Measurements from ENCODE around the gene IQSEC1. TPM values are rescaled to one million over a fixed set of nuclear protein-coding genes. Genes with fewer than 3 reads are reported as not detected.

The IQSEC1 gene
- total and polyA plus RNA-seq, 10 of the 15 experiments (the other 5 are each of a cell fraction or from before 2014, with no cell fraction given) = 0.92 to 55.2 (median 8.5) TPM

DNA sequence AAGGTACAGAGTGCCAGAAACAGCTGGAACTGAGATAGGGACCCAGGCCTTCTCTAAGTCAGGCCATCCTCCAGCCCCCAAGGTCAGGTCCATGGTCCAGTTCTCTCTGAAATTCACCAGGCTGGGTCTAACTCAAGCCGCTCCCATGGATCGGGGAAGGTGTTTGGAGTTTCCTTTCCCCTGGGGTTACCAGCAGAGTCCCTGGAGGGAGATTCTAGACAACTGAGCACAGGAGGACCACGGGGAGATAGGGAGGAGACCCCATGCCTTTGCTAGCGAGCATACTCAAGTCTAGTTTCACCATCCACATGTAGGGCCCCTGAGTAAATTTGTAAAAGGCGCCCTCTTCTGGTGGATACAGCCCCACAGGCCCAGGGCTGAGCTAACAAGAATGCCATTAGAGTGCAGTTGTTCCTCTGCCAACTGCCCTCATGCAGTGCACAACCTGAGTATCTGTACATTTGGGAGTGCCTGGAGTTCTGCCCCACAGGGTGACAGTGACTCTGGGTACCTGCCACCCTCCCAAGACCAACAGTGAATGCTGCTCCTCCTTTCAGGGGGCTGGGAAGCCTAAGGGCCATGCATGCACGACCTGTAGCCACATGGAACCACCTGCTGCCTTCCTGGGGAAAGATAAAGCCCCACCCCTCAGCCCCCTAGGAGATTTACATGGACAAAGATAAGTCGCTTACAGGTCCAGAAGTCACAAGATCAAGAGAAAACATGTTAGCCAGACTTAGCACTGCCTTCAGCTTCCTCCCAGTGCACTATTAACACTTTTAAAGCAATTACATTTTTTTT, 89.0 kb downstream of the IQSEC1 start (continued):
- no peak for TF ChIP-seq MLLT1 (IDR thresholded peaks at IDR 0.05)
- TF ChIP-seq PAX5 (IDR thresholded peaks at IDR 0.05; ENCODE audit: borderline replicate concordance, low read depth, low read length) = no peak
- no peak for TF ChIP-seq CREB1 (IDR thresholded peaks at IDR 0.05; ENCODE audit: low read depth)
- no peak for TF ChIP-seq SUZ12 (IDR thresholded peaks at IDR 0.05; ENCODE audit: unreplicated experiment)

DNA sequence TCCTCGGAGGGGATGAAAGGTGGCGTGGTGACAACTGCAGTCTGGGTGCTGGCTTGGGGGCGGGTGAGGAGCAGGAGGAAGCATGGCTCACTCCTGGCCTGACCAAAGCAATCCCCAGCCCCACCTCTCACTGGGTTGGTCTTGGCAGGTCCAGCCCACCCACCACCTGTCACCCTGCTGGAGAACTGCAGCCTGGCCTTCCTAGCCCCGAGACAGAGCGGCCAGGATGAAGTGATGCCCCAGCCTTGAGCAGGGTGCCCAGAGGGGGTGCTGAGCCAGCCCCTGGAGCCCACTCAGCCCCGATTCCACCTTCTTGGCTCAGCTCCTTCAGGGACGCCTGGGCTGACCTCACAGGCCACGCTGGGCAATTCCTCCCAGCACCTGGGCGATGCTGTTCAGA, 89.9 kb downstream of the IQSEC1 start:
- RAD21 ChIA-PET (ENCODE audit: unreplicated experiment) = interaction anchor here (0.5 to 1.8 kb wide), 7 partner anchors 10 to 97 kb away, joined by 3 to 7 read pairs (median 4); no protein-coding TSS in a partner anchor
- TF ChIP-seq ZBED1 (IDR thresholded peaks at IDR 0.05; ENCODE audit: borderline replicate concordance) = no peak
- TF ChIP-seq MAX (IDR thresholded peaks at IDR 0.05; ENCODE audit: low read depth, low read length) = no peak
- TF ChIP-seq TARDBP (IDR thresholded peaks at IDR 0.05; ENCODE audit: borderline replicate concordance) = no peak
- TF ChIP-seq E2F8 (IDR thresholded peaks at IDR 0.05; ENCODE audit: low read depth, partially characterized antibody) = no peak
- TF ChIP-seq SMC3 (IDR thresholded peaks at IDR 0.05; ENCODE audit: borderline replicate concordance, low read length) = no peak
- TF ChIP-seq ETV6 (conservative IDR thresholded peaks at IDR 0.05 in 1 of 2, IDR thresholded peaks at IDR 0.05 in 1 of 2; ENCODE audit: borderline replicate concordance in 1 of 2, low read depth in 1 of 2) = no peak
- no peak for TF ChIP-seq RBBP5 (conservative IDR thresholded peaks at IDR 0.05)
- no peak for TF ChIP-seq KAT2A (conservative IDR thresholded peaks at IDR 0.05; ENCODE audit: control insufficient read depth, low read depth, low read length)
- no peak for TF ChIP-seq RUNX3 (IDR thresholded peaks at IDR 0.05; ENCODE audit: low read length)
- TF ChIP-seq BACH1 (IDR thresholded peaks at IDR 0.05; ENCODE audit: borderline replicate concordance) = no peak
- no peak for TF ChIP-seq LARP7 (IDR thresholded peaks at IDR 0.05)
- TF ChIP-seq JUND (IDR thresholded peaks at IDR 0.05; ENCODE audit: low read depth, low read length) = no peak
- TF ChIP-seq EP300 (IDR thresholded peaks at IDR 0.05; ENCODE audit: borderline replicate concordance in 1 of 2, control insufficient read depth in 1 of 2, low read depth in 2 of 2, low read length in 2 of 2) = no peak

More for the DNA sequence above, 89.9 kb downstream of the IQSEC1 start:
- in situ Hi-C loops (cut with MboI) = no loop called here
- CTCF ChIA-PET = interaction anchor here (1.3 to 6.6 kb wide), 13 partner anchors 9 to 469 kb away, joined by 3 to 44 read pairs (median 8); no protein-coding TSS in a partner anchor
- Histone ChIP-seq H4K20me1 (ENCODE audit: control insufficient read depth, insufficient read depth) (peaks cover 3% of the 10 kb centered on the region), H3K4me3 (no peak overlapping the region), H3K4me2 (ENCODE audit: control insufficient read depth, insufficient read depth) (peak overlapping the region; percentile 18; the same call in 1 of the 2 replicates), H3K27me3 (replicated peaks in 1 of 2; ENCODE audit: control insufficient read depth in 2 of 2, insufficient read depth in 2 of 2, low read length in 1 of 2) (no peaks in the 10 kb centered on the region), H3K27ac (ENCODE audit: control insufficient read depth, insufficient read depth) (0 out of 2 replicates have a peak overlapping the region, but pooled peaks have one; percentile 7), H3K4me1 (ENCODE audit: control insufficient read depth, insufficient read depth, low read length) (peaks cover 32% of the 10 kb centered on the region), H3K9me3 (replicated peaks; ENCODE audit: control insufficient read depth, insufficient read depth, low read length) (peaks cover 2% of the 10 kb centered on the region; the same call in 1 of the 3 replicates), H2AFZ (ENCODE audit: control insufficient read depth, low read depth, low read length) (no peak overlapping the region), H3K79me2 (ENCODE audit: control insufficient read depth, insufficient read depth, low read length) (peaks cover 30% of the 10 kb centered on the region), H3K9ac (ENCODE audit: control insufficient read depth, insufficient read depth, low read length) (no peak overlapping the region), H3K36me3 (ENCODE audit: control insufficient read depth in 2 of 2, insufficient read depth in 2 of 2, low read length in 1 of 2) (peaks cover 0 to 8% of the 10 kb centered on the region in 2 experiments; a peak in 2 of 4 replicates)
- DNase-seq (ENCODE audit: low read depth, low spot score) (no peak), FAIRE-seq (no peak), ATAC-seq (peak; percentile 13)
- SMC1A ChIA-PET (ENCODE audit: uncharacterized antibody, unreplicated experiment) = interaction anchor here (1.4 to 1.7 kb wide), 6 partner anchors 8 to 93 kb away, joined by 4 to 7 read pairs (median 4); no protein-coding TSS in a partner anchor
- intact Hi-C loops (cut with micrococcal nuclease; ENCODE audit: unreplicated experiment) = loop anchor here (10.0 kb wide), 1 partner anchor 119 kb away; no protein-coding TSS in a partner anchor
- BruUV-seq (replicated peaks) = no TSS peak
- POLR2A ChIA-PET = interaction anchor here (1.3 to 2.4 kb wide), 3 partner anchors 16 to 28 kb away, joined by 4 to 10 read pairs (median 5); no protein-coding TSS in a partner anchor
- 68% methylated on average over 9 of the region's 9 CpGs for WGBS (ENCODE audit: insufficient coverage, insufficient replicate concordance, low lambda C conversion rate, missing lambda C conversion rate)

Data from GM12878 (cell line).